ENCODE results near the gene PCDHB12. TPM values are rescaled to one million over a fixed set of nuclear protein-coding genes. Genes with fewer than 3 reads are reported as not detected.
"Not testable (repeated sequence)": the region's sequence is repeated elsewhere in the genome, so short reads cannot be mapped to it uniquely, and the experiment has no call there.

Gene PCDHB12
- total RNA-seq, 1 experiment from 2014 or later: 1.6 TPM

- no peak for DNase-seq
- Mint-ChIP-seq H3K27me3 (ENCODE audit: unreplicated experiment) (no peaks in the 10 kb centered on the region), H3K9me3 (ENCODE audit: low read depth, unreplicated experiment) (peaks cover 18% of the 10 kb centered on the region), H3K27ac (ENCODE audit: unreplicated experiment) (no peak within 1 kb of the TSS), H3K4me1 (ENCODE audit: low read depth, unreplicated experiment) (no peaks in the 10 kb centered on the region), H3K4me3 (ENCODE audit: low read depth, unreplicated experiment) (no peak within 1 kb of the TSS), H3K36me3 (ENCODE audit: insufficient read depth, unreplicated experiment) (no peaks in the 10 kb centered on the region)
- BruUV-seq (replicated peaks): no TSS peak
- TF ChIP-seq CTCF (IDR thresholded peaks at IDR 0.05; ENCODE audit: unreplicated experiment): no peak
- intact Hi-C loops (cut with micrococcal nuclease; ENCODE audit: unreplicated experiment): no loop called here
- CTCF ChIA-PET: no interaction called here
Observed at GRCh38 chr5:141245250-141245717, 36.8 kb downstream of the PCDHB12 start, which contains the start of gene PCDHB15. PCDHB15 (plus strand) TSS chr5:141245395; CDS start chr5:141245579, 184 bp downstream.

- H3K4me1 Mint-ChIP-seq (ENCODE audit: low read depth, unreplicated experiment); H3K27ac Mint-ChIP-seq (ENCODE audit: unreplicated experiment); H3K4me3 Mint-ChIP-seq (ENCODE audit: low read depth, unreplicated experiment); BruUV-seq (replicated peaks); H3K27me3 Mint-ChIP-seq (ENCODE audit: unreplicated experiment); H3K36me3 Mint-ChIP-seq (ENCODE audit: insufficient read depth, unreplicated experiment); DNase-seq; CTCF ChIA-PET; intact Hi-C loops (cut with micrococcal nuclease; ENCODE audit: unreplicated experiment): not testable (repeated sequence)
- H3K9me3 Mint-ChIP-seq (ENCODE audit: low read depth, unreplicated experiment): peaks cover 16% of the 10 kb centered on the region
Observed at GRCh38 chr5:141246971-141247370, 38.5 kb downstream of the PCDHB12 start.

GRCh38 chr5:141247434-141247833, 38.9 kb downstream of the PCDHB12 start:
- CTCF ChIA-PET; intact Hi-C loops (cut with micrococcal nuclease; ENCODE audit: unreplicated experiment); DNase-seq; H3K4me1 Mint-ChIP-seq (ENCODE audit: low read depth, unreplicated experiment); H3K4me3 Mint-ChIP-seq (ENCODE audit: low read depth, unreplicated experiment); H3K27me3 Mint-ChIP-seq (ENCODE audit: unreplicated experiment); H3K36me3 Mint-ChIP-seq (ENCODE audit: insufficient read depth, unreplicated experiment); BruUV-seq (replicated peaks); H3K27ac Mint-ChIP-seq (ENCODE audit: unreplicated experiment): not testable (repeated sequence)
- H3K9me3 Mint-ChIP-seq (ENCODE audit: low read depth, unreplicated experiment): peaks cover 16% of the 10 kb centered on the region

- H3K4me1 Mint-ChIP-seq (ENCODE audit: low read depth, unreplicated experiment): no peaks in the 10 kb centered on the region
- intact Hi-C loops (cut with micrococcal nuclease; ENCODE audit: unreplicated experiment): no loop called here
- H3K36me3 Mint-ChIP-seq (ENCODE audit: insufficient read depth, unreplicated experiment): no peaks in the 10 kb centered on the region
- no TSS peak for BruUV-seq (replicated peaks)
- no peak for DNase-seq
- H3K27me3 Mint-ChIP-seq (ENCODE audit: unreplicated experiment): no peaks in the 10 kb centered on the region
- no peak overlapping the region for H3K4me3 Mint-ChIP-seq (ENCODE audit: low read depth, unreplicated experiment)
- TF ChIP-seq CTCF (IDR thresholded peaks at IDR 0.05; ENCODE audit: unreplicated experiment): no peak
- peaks cover 17% of the 10 kb centered on the region for H3K9me3 Mint-ChIP-seq (ENCODE audit: low read depth, unreplicated experiment)
- CTCF ChIA-PET: no interaction called here
- H3K27ac Mint-ChIP-seq (ENCODE audit: unreplicated experiment): no peak overlapping the region
Observed at GRCh38 chr5:141250576-141250975, 42.1 kb downstream of the PCDHB12 start.

- no peak for TF ChIP-seq CTCF (IDR thresholded peaks at IDR 0.05; ENCODE audit: unreplicated experiment)
- BruUV-seq (replicated peaks): no TSS peak
- DNase-seq: no peak
- CTCF ChIA-PET: no interaction called here
- Mint-ChIP-seq H3K4me3 (ENCODE audit: low read depth, unreplicated experiment) (no peak overlapping the region), H3K27ac (ENCODE audit: unreplicated experiment) (no peak overlapping the region), H3K27me3 (ENCODE audit: unreplicated experiment) (no peaks in the 10 kb centered on the region), H3K4me1 (ENCODE audit: low read depth, unreplicated experiment) (no peaks in the 10 kb centered on the region), H3K36me3 (ENCODE audit: insufficient read depth, unreplicated experiment) (no peaks in the 10 kb centered on the region), H3K9me3 (ENCODE audit: low read depth, unreplicated experiment) (peaks cover 29% of the 10 kb centered on the region)
- intact Hi-C loops (cut with micrococcal nuclease; ENCODE audit: unreplicated experiment): no loop called here
Observed at GRCh38 chr5:141258464-141258863, 49.9 kb downstream of the PCDHB12 start.

Measured in Calu3 (cell line).